HepG2 (cell line): ENCODE data around the gene NME1. TPM values are rescaled to one million over a fixed set of nuclear protein-coding genes. Genes with fewer than 3 reads are reported as not detected.

Experiments
- ATAC-seq: fragments of 200-7000 bp; cut with Tn5 transposase; 3 replicates; pipeline ENCODE4 v1.9.1; 2020; ENCODE audit warnings: mild to moderate bottlenecking, moderate library complexity
- BruUV-seq: library from RNA; stranded (reverse); fragments of 400-500 nt; replicated peaks from 2 replicates; lab custom pipeline; 2021; lab: Mats Ljungman, UMichigan
- CTCF ChIA-PET: fragments of 300-600 bp; formaldehyde crosslinking; extraction: SDS; loops from one replicate; lab custom pipeline; 2021; ENCODE audit warnings: low total read pairs, inconsistent platforms, low intra/inter-chr PET ratio; lab: Yijun Ruan, JAX
- POLR2A ChIA-PET: fragments of 350-600 bp; sonication (Branson Sonifier 250); formaldehyde crosslinking; loops from one replicate; lab custom pipeline; 2020; ENCODE audit warnings: antibody characterized with exemption, inconsistent platforms; lab: Yijun Ruan, JAX
- DNase-seq: peaks from one replicate; pipeline ENCODE4 v3.0.0-alpha.2; 2015; ENCODE audit warnings: low spot score
- FAIRE-seq: peaks from 3 replicates; lab custom pipeline; 2011; peaks lifted over from hg19 to GRCh38; lab: Jason Lieb, UNC
- H2AFZ ChIP-seq: one replicate; pipeline ENCODE4 v1.6.1; 2011; ENCODE audit warnings: low read length, inconsistent platforms
- H3K27ac ChIP-seq: fragments of 300-600 bp; 3 replicates; pipeline ENCODE4 v1.8.0; 2011; ENCODE audit warnings: mixed run types, mild to moderate bottlenecking, mixed read lengths, low read length, inconsistent platforms; ENCODE audit not compliant: insufficient read depth; ENCODE audit errors: extremely low read length
- H3K27me3 ChIP-seq, 2 experiments: fragments of 200-600 bp in 1 of 2; 2 replicates in 1 of 2; 3 replicates in 1 of 2; pipeline versions ENCODE4 v1.6.0 to v1.8.0; 2011; ENCODE audit warnings: low read length in 2 of 2, mild to moderate bottlenecking in 2 of 2, moderate library complexity in 2 of 2, inconsistent platforms in 1 of 2; ENCODE audit not compliant: insufficient read depth in 2 of 2, control insufficient read depth in 1 of 2
- H3K36me3 ChIP-seq, 2 experiments: fragments of 200-600 bp in 1 of 2; replicated peaks in 1 of 2; 2 replicates in 1 of 2; 3 replicates in 1 of 2; pipeline versions ENCODE4 v1.5.1 to v1.8.0; 2011; ENCODE audit warnings: low read length in 2 of 2, inconsistent platforms in 1 of 2; ENCODE audit not compliant: insufficient read depth in 2 of 2, control insufficient read depth in 1 of 2
- H3K4me1 ChIP-seq: 2 replicates; pipeline ENCODE4 v1.5.1; 2012; ENCODE audit warnings: low read length, inconsistent platforms; ENCODE audit not compliant: insufficient read depth
- H3K4me2 ChIP-seq: 2 replicates; pipeline ENCODE4 v1.6.0; 2011; ENCODE audit warnings: low read depth, low read length, inconsistent platforms
- H3K4me3 ChIP-seq, 3 experiments: fragments of 200-600 bp in 1 of 3; sonication (generic), shearing (Covaris generic) in 1 of 3; replicated peaks in 1 of 3; 2 replicates each; pipeline ENCODE4 v1.5.1; 2011 to 2016; ENCODE audit warnings: low read length in 3 of 3, inconsistent platforms in 2 of 3, low read depth in 2 of 3, mild to moderate bottlenecking in 2 of 3, control low read depth in 1 of 3, mixed read lengths in 1 of 3; ENCODE audit not compliant: insufficient read depth in 1 of 3
- H3K79me2 ChIP-seq: one replicate; pipeline ENCODE4 v1.6.1; 2011; ENCODE audit warnings: low read length, inconsistent platforms; ENCODE audit not compliant: insufficient read depth
- H3K9ac ChIP-seq: 2 replicates; pipeline ENCODE4 v1.6.0; 2011; ENCODE audit warnings: mild to moderate bottlenecking, low read depth, low read length, inconsistent platforms; ENCODE audit not compliant: insufficient read depth
- H3K9me3 ChIP-seq: 2 replicates; pipeline ENCODE4 v1.5.1; 2012; ENCODE audit warnings: mild to moderate bottlenecking, low read length
- H4K20me1 ChIP-seq: 2 replicates; pipeline ENCODE4 v1.6.0; 2011; ENCODE audit warnings: inconsistent platforms, mild to moderate bottlenecking, low read length, moderate library complexity; ENCODE audit not compliant: insufficient read depth
- AGO2 ChIP-seq: fragments of 200-400 bp; formaldehyde crosslinking; optimal IDR thresholded peaks from 2 replicates; pipeline ENCODE3; 2017; ENCODE audit warnings: mild to moderate bottlenecking, low read depth, low read length, moderate library complexity
- ERF ChIP-seq: IDR thresholded peaks from 2 replicates; pipeline ENCODE4 v1.6.1; 2018; ENCODE audit warnings: missing biosample characterization, missing genetic modification reagents
- ESRRA ChIP-seq: sonication (generic); formaldehyde crosslinking; IDR thresholded peaks from 2 replicates; pipeline ENCODE4 v1.5.1; 2020; ENCODE audit warnings: mild to moderate bottlenecking, low read depth, missing genetic modification reagents
- KLF9 ChIP-seq: IDR thresholded peaks from 2 replicates; pipeline ENCODE4 v1.6.1; 2016; ENCODE audit warnings: low read depth
- PHF20 ChIP-seq: sonication (generic); formaldehyde crosslinking; IDR thresholded peaks from 2 replicates; pipeline ENCODE4 v1.5.0; 2020; ENCODE audit warnings: mild to moderate bottlenecking, missing genetic modification reagents
- REL ChIP-seq: sonication (generic); formaldehyde crosslinking; conservative IDR thresholded peaks from 2 replicates; pipeline ENCODE4 v1.8.0; 2022; ENCODE audit warnings: mild to moderate bottlenecking, missing genetic modification reagents, moderate library complexity
- ZNF253 ChIP-seq: sonication (generic); formaldehyde crosslinking; IDR thresholded peaks from 2 replicates; pipeline ENCODE4 v1.8.0; 2022; ENCODE audit warnings: mild to moderate bottlenecking, missing genetic modification reagents, borderline replicate concordance
- ZNF382 ChIP-seq: sonication (generic); formaldehyde crosslinking; IDR thresholded peaks from 2 replicates; pipeline ENCODE4 v1.5.0; 2020; ENCODE audit warnings: missing genetic modification reagents, mild to moderate bottlenecking, borderline replicate concordance
- ZNF431 ChIP-seq: sonication (generic); formaldehyde crosslinking; IDR thresholded peaks from 2 replicates; pipeline ENCODE4 v1.9.0; 2022; ENCODE audit warnings: missing genetic modification reagents, low read depth, mild to moderate bottlenecking, borderline replicate concordance
- ZNF556 ChIP-seq: sonication (generic); formaldehyde crosslinking; IDR thresholded peaks from 2 replicates; pipeline ENCODE4 v1.4.0; 2020; ENCODE audit warnings: mild to moderate bottlenecking, missing genetic modification reagents, borderline replicate concordance
- WGBS: methylation state at CpG from one replicate; pipeline ENCODE4 v1.1.6; 2017; ENCODE audit warnings: low lambda C conversion rate; 5-methylcytosine and 5-hydroxymethylcytosine counted together
- in situ Hi-C: cut with HindIII; loops from 2 replicates; pipeline ENCODE4 v1.10.0; 2017; ENCODE audit warnings: low pct_unique_long_range_greater_than_20kb; ENCODE audit not compliant: extremely low pct_ligation_motif_present
- intact Hi-C: fragments of 100-400 bp; cut with micrococcal nuclease; formaldehyde crosslinking; loops from one replicate; pipeline ENCODE4 v1.10.0; 2022; ENCODE audit not compliant: unreplicated experiment
- polyA plus RNA-seq, 8 experiments: library from polyadenylated mRNA; depleted of rRNA in 3 of 8; stranded (reverse) in 7 of 8; unstranded in 1 of 8; fragments of >200 nt; fragmentation: Illumina TruSeq in 4 of 8; extraction: Trizol in 4 of 8; gene quantifications; 2 replicates each; pipeline versions ENCODE4 v1.2.1 to v1.2.3, GENCODE V29; 2011 to 2016; ENCODE audit warnings: low read depth in 4 of 8, missing spikeins in 1 of 8, mixed read lengths in 1 of 8; ENCODE audit not compliant: insufficient read depth in 1 of 8
- total RNA-seq, 5 experiments: library from RNA; depleted of rRNA; stranded (reverse); fragments of >200 nt; fragmentation: Illumina TruSeq; extraction: Trizol; gene quantifications; 2 replicates each; pipeline ENCODE4 v1.2.3, GENCODE V29; 2016; ENCODE audit warnings: low read depth in 1 of 5
- TF ChIP-seq, protein P1 (sequence below): sonication (generic); formaldehyde crosslinking; IDR thresholded peaks from 2 replicates; pipeline ENCODE4 v1.4.0; 2020; ENCODE audit warnings: mild to moderate bottlenecking, missing genetic modification reagents
- TF ChIP-seq, protein P2 (sequence below): sonication (generic); formaldehyde crosslinking; IDR thresholded peaks from 2 replicates; pipeline ENCODE4 v1.5.0; 2020; ENCODE audit warnings: mild to moderate bottlenecking, missing genetic modification reagents, borderline replicate concordance
- TF ChIP-seq, protein P3 (sequence below): sonication (generic); formaldehyde crosslinking; IDR thresholded peaks from 2 replicates; pipeline ENCODE4 v1.4.0; 2020; ENCODE audit warnings: mild to moderate bottlenecking, low read depth, missing genetic modification reagents
- TF ChIP-seq, protein P4 (sequence below): sonication (generic); formaldehyde crosslinking; IDR thresholded peaks from 2 replicates; pipeline ENCODE4 v1.5.0; 2020; ENCODE audit warnings: missing genetic modification reagents

NME1 gene
- total and polyA plus RNA-seq, 2 of the 13 experiments (the other 11 are each of a cell fraction or from before 2014, with no cell fraction given) = 295 to 516 TPM

DNA sequence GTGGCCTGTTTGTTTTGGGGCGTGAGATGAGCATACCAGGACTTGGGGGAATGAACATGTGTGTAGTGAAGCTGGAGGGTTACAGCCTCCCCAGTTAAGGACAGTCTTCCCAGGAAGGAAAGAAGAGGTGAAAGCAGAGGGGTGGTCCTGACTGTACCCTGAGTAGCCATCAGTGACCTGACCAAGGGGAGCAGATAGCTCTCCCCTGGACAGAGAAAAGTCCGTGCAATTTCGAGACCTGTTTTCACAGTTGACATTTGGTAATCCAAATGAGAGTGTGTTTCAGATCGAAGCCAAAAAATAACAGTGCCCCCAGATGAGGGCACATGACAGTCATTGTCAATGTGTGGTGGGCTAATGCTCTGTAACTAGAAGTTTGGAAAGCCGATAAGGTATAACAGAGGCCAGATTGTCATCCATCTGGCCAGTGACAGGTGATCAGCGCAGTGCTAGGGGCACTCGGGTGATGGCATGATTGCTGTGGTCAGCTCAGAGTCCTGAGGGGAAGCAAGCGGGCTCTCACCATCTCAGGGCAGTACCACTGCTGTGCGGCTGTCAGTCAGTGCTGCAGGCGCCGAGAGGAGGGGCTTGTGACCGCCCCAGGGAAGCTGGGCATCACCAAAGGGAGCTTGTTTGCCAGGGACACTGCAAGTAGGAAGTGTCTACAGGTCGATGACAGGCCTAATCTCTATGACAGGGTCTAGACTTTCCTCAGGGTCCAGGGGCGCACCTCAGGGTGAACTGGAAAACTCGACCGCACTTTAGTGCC lies 11.7 kb downstream of the NME1 start:
- 64% methylated on average over 16 of the region's 16 CpGs for whole genome bisulfite sequencing
- peak overlapping the region; percentile 70 to 96 (median 88) for H3K4me3 ChIP-seq
- peak overlapping the region; percentile 89 for H3K9ac ChIP-seq
- peak overlapping the region; percentile 88 for H3K4me2 ChIP-seq
- DNase-seq (peak; percentile 28), ATAC-seq (peak; percentile 36), FAIRE-seq (no peak)
- peaks cover 32% of the 10 kb centered on the region for H3K4me1 ChIP-seq
- ChIA-PET POLR2A (interaction anchor here (0.6 to 5.3 kb wide), 5 partner anchors 10 to 45 kb away, joined by 3 to 43 read pairs (median 4); partner anchors contain the start of gene NME1), CTCF (interaction anchor here (1.2 kb wide), 1 partner anchor 164 kb away, joined by 3 read pairs; no protein-coding TSS in a partner anchor)
- no peaks in the 10 kb centered on the region for H4K20me1 ChIP-seq
- H3K79me2 ChIP-seq = peaks cover 17% of the 10 kb centered on the region
- no peak overlapping the region for H2AFZ ChIP-seq
- in situ Hi-C loops = no loop called here
- no TSS peak for BruUV-seq
- intact Hi-C loops = loop anchor here (5.0 kb wide), 1 partner anchor 163 kb away; no protein-coding TSS in a partner anchor
- H3K36me3 ChIP-seq = peaks cover 20 to 57% of the 10 kb centered on the region in 2 experiments
- H3K27ac ChIP-seq = peak overlapping the region; percentile 80
- H3K9me3 ChIP-seq = no peaks in the 10 kb centered on the region
- H3K27me3 ChIP-seq = no peaks in the 10 kb centered on the region
- no peak for TF ChIP-seq ESRRA (CRISPR knock-in tag)
- 0 out of 2 replicates have a peak, but pooled peaks have one; percentile 3 for TF ChIP-seq PHF20 (CRISPR knock-in tag)
- no peak for TF ChIP-seq KLF9 (CRISPR knock-in tag)
- TF ChIP-seq, protein P1, sequence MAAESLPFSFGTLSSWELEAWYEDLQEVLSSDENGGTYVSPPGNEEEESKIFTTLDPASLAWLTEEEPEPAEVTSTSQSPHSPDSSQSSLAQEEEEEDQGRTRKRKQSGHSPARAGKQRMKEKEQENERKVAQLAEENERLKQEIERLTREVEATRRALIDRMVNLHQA (CRISPR knock-in tag) = no peak
- peak; percentile 10; the same call in 1 of the 2 replicates for TF ChIP-seq ZNF556 (CRISPR knock-in tag)
- 0 out of 2 replicates have a peak, but pooled peaks have one; percentile 42 for TF ChIP-seq ZNF431 (CRISPR knock-in tag)
- TF ChIP-seq AGO2 = peak; percentile 91
- 0 out of 2 replicates have a peak, but pooled peaks have one; percentile 16 for TF ChIP-seq REL
- TF ChIP-seq, protein P2, sequence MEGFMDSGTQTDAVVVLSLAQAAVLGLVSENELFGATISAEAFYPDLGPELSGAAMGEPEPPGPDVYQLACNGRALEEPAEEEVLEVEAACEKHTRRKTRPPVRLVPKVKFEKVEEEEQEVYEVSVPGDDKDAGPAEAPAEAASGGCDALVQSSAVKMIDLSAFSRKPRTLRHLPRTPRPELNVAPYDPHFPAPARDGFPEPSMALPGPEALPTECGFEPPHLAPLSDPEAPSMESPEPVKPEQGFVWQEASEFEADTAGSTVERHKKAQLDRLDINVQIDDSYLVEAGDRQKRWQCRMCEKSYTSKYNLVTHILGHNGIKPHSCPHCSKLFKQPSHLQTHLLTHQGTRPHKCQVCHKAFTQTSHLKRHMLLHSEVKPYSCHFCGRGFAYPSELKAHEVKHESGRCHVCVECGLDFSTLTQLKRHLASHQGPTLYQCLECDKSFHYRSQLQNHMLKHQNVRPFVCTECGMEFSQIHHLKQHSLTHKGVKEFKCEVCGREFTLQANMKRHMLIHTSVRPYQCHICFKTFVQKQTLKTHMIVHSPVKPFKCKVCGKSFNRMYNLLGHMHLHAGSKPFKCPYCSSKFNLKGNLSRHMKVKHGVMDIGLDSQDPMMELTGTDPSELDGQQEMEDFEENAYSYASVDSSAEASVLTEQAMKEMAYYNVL (CRISPR knock-in tag) = 0 out of 2 replicates have a peak, but pooled peaks have one; percentile 7
- TF ChIP-seq, protein P3, sequence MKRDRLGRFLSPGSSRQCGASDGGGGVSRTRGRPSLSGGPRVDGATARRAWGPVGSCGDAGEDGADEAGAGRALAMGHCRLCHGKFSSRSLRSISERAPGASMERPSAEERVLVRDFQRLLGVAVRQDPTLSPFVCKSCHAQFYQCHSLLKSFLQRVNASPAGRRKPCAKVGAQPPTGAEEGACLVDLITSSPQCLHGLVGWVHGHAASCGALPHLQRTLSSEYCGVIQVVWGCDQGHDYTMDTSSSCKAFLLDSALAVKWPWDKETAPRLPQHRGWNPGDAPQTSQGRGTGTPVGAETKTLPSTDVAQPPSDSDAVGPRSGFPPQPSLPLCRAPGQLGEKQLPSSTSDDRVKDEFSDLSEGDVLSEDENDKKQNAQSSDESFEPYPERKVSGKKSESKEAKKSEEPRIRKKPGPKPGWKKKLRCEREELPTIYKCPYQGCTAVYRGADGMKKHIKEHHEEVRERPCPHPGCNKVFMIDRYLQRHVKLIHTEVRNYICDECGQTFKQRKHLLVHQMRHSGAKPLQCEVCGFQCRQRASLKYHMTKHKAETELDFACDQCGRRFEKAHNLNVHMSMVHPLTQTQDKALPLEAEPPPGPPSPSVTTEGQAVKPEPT (CRISPR knock-in tag) = no peak
- TF ChIP-seq ERF (CRISPR knock-in tag) = no peak
- no peak for TF ChIP-seq ZNF382
- TF ChIP-seq ZNF253 (CRISPR knock-in tag) = 0 out of 2 replicates have a peak, but pooled peaks have one; percentile 52
- TF ChIP-seq, protein P4, sequence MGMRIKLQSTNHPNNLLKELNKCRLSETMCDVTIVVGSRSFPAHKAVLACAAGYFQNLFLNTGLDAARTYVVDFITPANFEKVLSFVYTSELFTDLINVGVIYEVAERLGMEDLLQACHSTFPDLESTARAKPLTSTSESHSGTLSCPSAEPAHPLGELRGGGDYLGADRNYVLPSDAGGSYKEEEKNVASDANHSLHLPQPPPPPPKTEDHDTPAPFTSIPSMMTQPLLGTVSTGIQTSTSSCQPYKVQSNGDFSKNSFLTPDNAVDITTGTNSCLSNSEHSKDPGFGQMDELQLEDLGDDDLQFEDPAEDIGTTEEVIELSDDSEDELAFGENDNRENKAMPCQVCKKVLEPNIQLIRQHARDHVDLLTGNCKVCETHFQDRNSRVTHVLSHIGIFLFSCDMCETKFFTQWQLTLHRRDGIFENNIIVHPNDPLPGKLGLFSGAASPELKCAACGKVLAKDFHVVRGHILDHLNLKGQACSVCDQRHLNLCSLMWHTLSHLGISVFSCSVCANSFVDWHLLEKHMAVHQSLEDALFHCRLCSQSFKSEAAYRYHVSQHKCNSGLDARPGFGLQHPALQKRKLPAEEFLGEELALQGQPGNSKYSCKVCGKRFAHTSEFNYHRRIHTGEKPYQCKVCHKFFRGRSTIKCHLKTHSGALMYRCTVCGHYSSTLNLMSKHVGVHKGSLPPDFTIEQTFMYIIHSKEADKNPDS = no peak
